B cell (primary cell): ENCODE measurements around the gene QRICH2. TPM values are rescaled to one million over a fixed set of nuclear protein-coding genes. Genes with fewer than 3 reads are reported as not detected.
A peak's percentile ranks its signal among the peaks of the same experiment; 100 is the strongest.

ENCODE experiments used
- ATAC-seq: fragments of 200-7000 bp; cut with Tn5 transposase; one replicate; pipeline ENCODE4 v1.10.0; 2021; ENCODE audit warnings: low read depth, mild to moderate bottlenecking, moderate number of reproducible peaks, moderate library complexity
- CTCF ChIA-PET: fragments of 350-600 bp; sonication (Branson Sonifier 250); formaldehyde crosslinking; loops from one replicate; lab custom pipeline; 2021; ENCODE audit warnings: antibody characterized with exemption, inconsistent platforms; lab: Charles Lee
- POLR2A ChIA-PET: fragments of 350-600 bp; sonication (Branson Sonifier 250); formaldehyde crosslinking; loops from one replicate; lab custom pipeline; 2021; ENCODE audit warnings: antibody characterized with exemption; lab: Charles Lee
- DNase-seq: peaks from one replicate; pipeline ENCODE4 v3.0.0; 2013
- H2AFZ ChIP-seq: 2 replicates; pipeline ENCODE4 v1.6.1; 2012; ENCODE audit warnings: mild to moderate bottlenecking, low read depth, low read length; ENCODE audit not compliant: insufficient read depth, poor library complexity, severe bottlenecking
- H3K27ac ChIP-seq, 2 donors: 1 replicate in 1 of 2; 2 replicates in 1 of 2; pipeline ENCODE4 v1.5.1; 2012 to 2013; ENCODE audit warnings: low read length in 2 of 2, mild to moderate bottlenecking in 2 of 2, moderate library complexity in 1 of 2
- H3K27me3 ChIP-seq, 4 experiments: fragments of 200-600 bp in 1 of 4; sonication (generic) in 1 of 4; replicated peaks in 1 of 4; 1 replicate in 2 of 4; 2 replicates in 2 of 4; pipeline versions ENCODE4 v1.6.1 to v1.7.0; 2013 to 2016; ENCODE audit warnings: low read length in 3 of 4, mild to moderate bottlenecking in 2 of 4, mixed read lengths in 1 of 4, moderate library complexity in 1 of 4; ENCODE audit not compliant: insufficient read depth in 4 of 4, control insufficient read depth in 3 of 4; ENCODE audit errors: control extremely low read depth in 1 of 4
- H3K36me3 ChIP-seq, 2 experiments: replicated peaks in 1 of 2; 1 replicate in 1 of 2; 2 replicates in 1 of 2; pipeline versions ENCODE4 v1.6.1 to v1.7.1; 2013; ENCODE audit warnings: low read length in 1 of 2; ENCODE audit not compliant: insufficient read depth in 2 of 2, control insufficient read depth in 1 of 2; ENCODE audit errors: control extremely low read depth in 1 of 2, extremely low read depth in 1 of 2
- H3K4me1 ChIP-seq, 2 donors: fragments of 200-600 bp in 1 of 2; sonication (generic) in 1 of 2; 1 replicate in 1 of 2; 2 replicates in 1 of 2; pipeline versions ENCODE4 v1.5.1 to v1.6.1; 2013 to 2017; ENCODE audit warnings: low read length in 2 of 2; ENCODE audit not compliant: control insufficient read depth in 2 of 2, insufficient read depth in 2 of 2
- H3K4me2 ChIP-seq: replicated peaks from 2 replicates; pipeline ENCODE3; 2012; ENCODE audit warnings: mild to moderate bottlenecking, low read depth, low read length; ENCODE audit not compliant: poor library complexity, severe bottlenecking
- H3K4me3 ChIP-seq, 5 experiments: fragments of 200-600 bp in 1 of 5; sonication (generic) in 1 of 5; 1 replicate in 3 of 5; 2 replicates in 2 of 5; pipeline versions ENCODE4 v1.5.1 to v1.7.0; 2011 to 2016; ENCODE audit warnings: low read length in 4 of 5, mild to moderate bottlenecking in 4 of 5, low read depth in 2 of 5, control low read depth in 1 of 5, moderate library complexity in 1 of 5; ENCODE audit not compliant: insufficient read depth in 1 of 5; ENCODE audit errors: control extremely low read depth in 1 of 5, extremely low read depth in 1 of 5
- H3K79me2 ChIP-seq: fragments of 200-600 bp; sonication (generic); one replicate; pipeline ENCODE4 v1.6.0; 2016; ENCODE audit warnings: low read length; ENCODE audit not compliant: control insufficient read depth, insufficient read depth
- H3K9ac ChIP-seq: fragments of 200-600 bp; sonication (generic); 2 replicates; pipeline ENCODE4 v1.6.1; 2017; ENCODE audit warnings: mild to moderate bottlenecking, low read length, moderate library complexity
- H3K9me3 ChIP-seq, 3 donors: one replicate each; pipeline versions ENCODE4 v1.6.1 to v1.7.1; 2013; ENCODE audit warnings: low read length in 2 of 3; ENCODE audit not compliant: control insufficient read depth in 2 of 3, insufficient read depth in 1 of 3; ENCODE audit errors: control extremely low read depth in 1 of 3
- H4K20me1 ChIP-seq: 2 replicates; pipeline ENCODE4 v1.6.0; 2012; ENCODE audit warnings: mild to moderate bottlenecking, low read length; ENCODE audit not compliant: insufficient read depth, control insufficient read depth, poor library complexity, severe bottlenecking
- H3K27ac Mint-ChIP-seq: one replicate; pipeline ENCODE4 v1.8.0; 2021; ENCODE audit warnings: mixed read lengths
- H3K27me3 Mint-ChIP-seq: one replicate; pipeline ENCODE4 v1.8.0; 2021; ENCODE audit warnings: mixed read lengths
- H3K4me1 Mint-ChIP-seq: one replicate; pipeline ENCODE4 v1.8.0; 2021; ENCODE audit warnings: mixed read lengths
- H3K4me3 Mint-ChIP-seq: one replicate; pipeline ENCODE4 v1.8.0; 2021; ENCODE audit warnings: mixed read lengths
- H3K9me3 Mint-ChIP-seq: one replicate; pipeline ENCODE4 v1.8.0; 2022; ENCODE audit warnings: mixed read lengths; ENCODE audit not compliant: insufficient read depth
- CTCF ChIP-seq: fragments of 200-600 bp; IDR thresholded peaks from one replicate; pipeline ENCODE4 v1.8.0; 2022; ENCODE audit warnings: antibody characterized with exemption, mild to moderate bottlenecking
- EZH2 ChIP-seq: IDR thresholded peaks from 2 replicates; pipeline ENCODE4 v1.6.1; 2012; ENCODE audit warnings: borderline replicate concordance, low read depth, mild to moderate bottlenecking, moderate library complexity, low read length; ENCODE audit not compliant: insufficient read depth, poor library complexity, severe bottlenecking
- WGBS: methylation state at CpG from one replicate; pipeline ENCODE4 v1.1.5; 2013; ENCODE audit warnings: missing lambda C conversion rate; ENCODE audit not compliant: insufficient coverage; 5-methylcytosine and 5-hydroxymethylcytosine counted together
- intact Hi-C: fragments of 100-400 bp; cut with micrococcal nuclease; formaldehyde crosslinking; loops from one replicate; pipeline ENCODE4 v1.10.0; 2022
- polyA plus RNA-seq: library from polyadenylated mRNA; depleted of rRNA; stranded (reverse); fragments of >200 nt; gene quantifications from 2 replicates; pipeline ENCODE4 v1.2.3, GENCODE V29; 2012
- total RNA-seq, 2 donors: library from RNA; stranded (reverse); fragments of 120-200 nt in 1 of 2; gene quantifications; 1 replicate in 1 of 2; 2 replicates in 1 of 2; pipeline versions ENCODE4 v1.2.3 to v1.2.4, GENCODE V29; 2013 to 2022

Gene QRICH2
- total and polyA plus RNA-seq, 2 donors (not counting 1 experiment from before 2014, with no cell fraction given): 4.4 to 4.5 TPM

GRCh38 chr17:76278952-76279741 lies 28.9 kb downstream of the QRICH2 start:
- Mint-ChIP-seq H3K27me3 (no peaks in the 10 kb centered on the region), H3K4me3 (no peak overlapping the region), H3K9me3 (no peaks in the 10 kb centered on the region), H3K4me1 (peaks cover 32% of the 10 kb centered on the region), H3K27ac (peak overlapping the region; percentile 37)
- TF ChIP-seq EZH2: no peak
- peak; percentile 98 for TF ChIP-seq CTCF
- POLR2A ChIA-PET: interaction anchor here (2.4 kb wide), 1 partner anchor 158 kb away, joined by 8 read pairs; no protein-coding TSS in a partner anchor
- peaks cover 24 to 30% of the 10 kb centered on the region in 2 donors for H3K4me1 ChIP-seq
- H3K9ac ChIP-seq: no peak overlapping the region
- 69% methylated on average over 23 of the region's 28 CpGs for WGBS
- DNase-seq: peak; percentile 88
- no peak overlapping the region for H3K4me3 ChIP-seq
- CTCF ChIA-PET: interaction anchor here (0.6 to 16.7 kb wide), 69 partner anchors 9 to 426 kb away, joined by 3 to 435 read pairs (median 4); partner anchors contain the start of genes CDK3, EXOC7, FOXJ1 and UBALD2
- H4K20me1 ChIP-seq: no peaks in the 10 kb centered on the region
- ATAC-seq: peak; percentile 59
- H3K4me2 ChIP-seq: no peak overlapping the region
- no peaks in the 10 kb centered on the region for H3K27me3 ChIP-seq
- no peak overlapping the region for H3K27ac ChIP-seq
- H2AFZ ChIP-seq: no peak overlapping the region
- no peaks in the 10 kb centered on the region for H3K36me3 ChIP-seq
- intact Hi-C loops: loop anchor here (1.0 to 10.0 kb wide), 4 partner anchors 97 to 216 kb away; no protein-coding TSS in a partner anchor
- no peaks in the 10 kb centered on the region for H3K9me3 ChIP-seq
- no peaks in the 10 kb centered on the region for H3K79me2 ChIP-seq
